Endothelial cell of umbilical vein (primary cell): Measurements from ENCODE around the gene GALNT9.

Experiments
- EZH2 ChIP-seq: IDR thresholded peaks from 2 replicates; pipeline ENCODE4 v1.6.1; 2012; ENCODE audit warnings: borderline replicate concordance, low read depth, mild to moderate bottlenecking, moderate library complexity, low read length, inconsistent platforms; ENCODE audit not compliant: severe bottlenecking
- FOS ChIP-seq: IDR thresholded peaks from 2 replicates; pipeline ENCODE4 v1.6.1; 2011; ENCODE audit warnings: mild to moderate bottlenecking, low read length, moderate library complexity, borderline replicate concordance; ENCODE audit not compliant: insufficient read depth
- GATA2 ChIP-seq: IDR thresholded peaks from 2 replicates; pipeline ENCODE4 v1.7.0; 2011; ENCODE audit warnings: low read depth, mild to moderate bottlenecking, moderate library complexity, mixed read lengths, low read length; ENCODE audit not compliant: insufficient read length, insufficient read depth
- JUN ChIP-seq: IDR thresholded peaks from 2 replicates; pipeline ENCODE4 v1.6.1; 2011; ENCODE audit warnings: borderline replicate concordance, low read depth; ENCODE audit not compliant: insufficient read length, insufficient read depth
- MAX ChIP-seq: IDR thresholded peaks from 2 replicates; pipeline ENCODE4 v1.6.1; 2011; ENCODE audit not compliant: insufficient read depth, insufficient read length
- MYC ChIP-seq: IDR thresholded peaks from one replicate; pipeline ENCODE4 v1.6.1; 2011; ENCODE audit warnings: mild to moderate bottlenecking, low read depth, low read length
- POLR2A ChIP-seq: IDR thresholded peaks from 2 replicates; pipeline ENCODE4 v1.6.1; 2012; ENCODE audit warnings: low read depth, mild to moderate bottlenecking, control low read depth, low read length
- POLR2AphosphoS5 ChIP-seq: IDR thresholded peaks from 2 replicates; pipeline ENCODE4 v1.6.1; 2012; ENCODE audit warnings: low read depth, mild to moderate bottlenecking, control low read depth, low read length, moderate library complexity; ENCODE audit not compliant: insufficient read depth
- TF ChIP-seq, protein P1 (sequence below), 2 donors: IDR thresholded peaks; 1 replicate in 1 of 2; 2 replicates in 1 of 2; pipeline ENCODE4 v1.5.1; 2011; ENCODE audit warnings: low read length in 2 of 2, mild to moderate bottlenecking in 2 of 2, moderate library complexity in 2 of 2, control low read depth in 1 of 2, inconsistent platforms in 1 of 2, low read depth in 1 of 2; ENCODE audit not compliant: insufficient read depth in 1 of 2; ENCODE audit errors: extremely low read depth in 1 of 2

DNA sequence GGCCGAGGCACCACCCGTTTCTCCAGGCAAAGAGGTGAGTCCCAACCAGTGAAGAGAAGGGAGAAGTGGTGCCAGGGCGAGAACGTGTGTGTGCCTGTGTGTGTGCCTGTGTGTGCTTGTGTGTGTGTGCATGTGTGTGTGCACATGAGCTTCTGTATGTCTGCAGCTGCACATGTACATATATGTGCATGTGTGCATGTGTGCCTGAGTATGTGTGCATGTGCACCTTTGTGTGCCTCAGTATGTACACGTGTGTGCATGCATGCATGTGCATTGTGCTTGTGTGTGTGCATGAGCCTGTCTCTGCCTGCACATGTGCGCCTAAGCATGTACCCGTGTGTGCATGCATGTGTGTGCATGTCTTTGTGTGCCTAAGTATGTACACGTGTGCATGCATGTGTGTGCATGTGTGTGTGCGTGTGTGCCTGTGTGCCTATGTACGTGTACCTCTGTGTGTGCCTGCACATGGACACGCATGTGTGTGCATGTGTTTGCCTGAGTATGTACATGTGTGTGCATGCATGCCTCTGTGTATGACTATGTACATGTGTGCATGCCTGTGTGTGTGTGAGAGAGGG lies 5.9 kb upstream of the GALNT9 start:
- no peak for TF ChIP-seq EZH2
- TF ChIP-seq, protein P1, sequence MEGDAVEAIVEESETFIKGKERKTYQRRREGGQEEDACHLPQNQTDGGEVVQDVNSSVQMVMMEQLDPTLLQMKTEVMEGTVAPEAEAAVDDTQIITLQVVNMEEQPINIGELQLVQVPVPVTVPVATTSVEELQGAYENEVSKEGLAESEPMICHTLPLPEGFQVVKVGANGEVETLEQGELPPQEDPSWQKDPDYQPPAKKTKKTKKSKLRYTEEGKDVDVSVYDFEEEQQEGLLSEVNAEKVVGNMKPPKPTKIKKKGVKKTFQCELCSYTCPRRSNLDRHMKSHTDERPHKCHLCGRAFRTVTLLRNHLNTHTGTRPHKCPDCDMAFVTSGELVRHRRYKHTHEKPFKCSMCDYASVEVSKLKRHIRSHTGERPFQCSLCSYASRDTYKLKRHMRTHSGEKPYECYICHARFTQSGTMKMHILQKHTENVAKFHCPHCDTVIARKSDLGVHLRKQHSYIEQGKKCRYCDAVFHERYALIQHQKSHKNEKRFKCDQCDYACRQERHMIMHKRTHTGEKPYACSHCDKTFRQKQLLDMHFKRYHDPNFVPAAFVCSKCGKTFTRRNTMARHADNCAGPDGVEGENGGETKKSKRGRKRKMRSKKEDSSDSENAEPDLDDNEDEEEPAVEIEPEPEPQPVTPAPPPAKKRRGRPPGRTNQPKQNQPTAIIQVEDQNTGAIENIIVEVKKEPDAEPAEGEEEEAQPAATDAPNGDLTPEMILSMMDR (IDR thresholded peaks at IDR 0.05; ENCODE audit: extremely low read depth in 1 of 2, insufficient read depth in 1 of 2, low read depth in 1 of 2, low read length in 2 of 2), result no peak
- no peak for TF ChIP-seq POLR2AphosphoS5
- no peak for TF ChIP-seq FOS
- TF ChIP-seq POLR2A, result no peak
- no peak for TF ChIP-seq MYC
- TF ChIP-seq MAX, result peak; percentile 11
- TF ChIP-seq JUN, result no peak
- no peak for TF ChIP-seq GATA2
